Breast epithelium (tissue), 4 donors: ENCODE measurements around the gene GAS7. TPM values are rescaled to one million over a fixed set of nuclear protein-coding genes. Genes with fewer than 3 reads are reported as not detected.

ENCODE experiments used
- DNase-seq, 2 donors: peaks; one replicate each; pipeline ENCODE4 v3.0.0-alpha.2; 2019; ENCODE audit warnings: low spot score in 2 of 2
- H3K27ac ChIP-seq, 2 donors: fragments of 200-600 bp; sonication (generic) in 1 of 2; one replicate each; pipeline ENCODE4 v1.5.1; 2016 to 2019; ENCODE audit warnings: mild to moderate bottlenecking in 1 of 2
- H3K27me3 ChIP-seq, 2 donors: fragments of 200-600 bp; sonication (generic) in 1 of 2; one replicate each; pipeline versions ENCODE4 v1.5.1 to v1.6.0; 2017 to 2019; ENCODE audit warnings: control low read depth in 1 of 2, mild to moderate bottlenecking in 1 of 2
- H3K36me3 ChIP-seq: fragments of 200-600 bp; one replicate; pipeline ENCODE4 v1.5.1; 2019
- H3K4me1 ChIP-seq, 2 donors: fragments of 200-600 bp; sonication (generic); one replicate each; pipeline ENCODE4 v1.5.1; 2016 to 2019; ENCODE audit warnings: control low read depth in 1 of 2
- H3K4me3 ChIP-seq, 3 donors: fragments of 200-600 bp; sonication (generic); 1 replicate in 2 of 3; 2 replicates in 1 of 3; pipeline ENCODE4 v1.5.1; 2016 to 2019; ENCODE audit warnings: mild to moderate bottlenecking in 3 of 3, moderate library complexity in 2 of 3
- H3K9me3 ChIP-seq, 2 donors: fragments of 200-600 bp; sonication (generic) in 1 of 2; one replicate each; pipeline ENCODE4 v1.5.1; 2016 to 2019; ENCODE audit warnings: control low read depth in 1 of 2
- CTCF ChIP-seq, 3 donors: fragments of 450-650 bp; IDR thresholded peaks; one replicate each; pipeline ENCODE4 v1.5.1; 2016 to 2017; ENCODE audit warnings: antibody characterized with exemption in 3 of 3, mild to moderate bottlenecking in 3 of 3, moderate library complexity in 3 of 3
- POLR2A ChIP-seq: fragments of 450-650 bp; IDR thresholded peaks from one replicate; pipeline ENCODE4 v1.6.1; 2016; ENCODE audit warnings: antibody characterized with exemption, mild to moderate bottlenecking, moderate library complexity
- POLR2AphosphoS5 ChIP-seq, 3 donors: sonication (generic); formaldehyde crosslinking; IDR thresholded peaks; one replicate each; pipeline ENCODE4 v1.6.1; 2017; ENCODE audit warnings: antibody characterized with exemption in 3 of 3
- intact Hi-C: fragments of 100-400 bp; cut with DNase I; formaldehyde crosslinking; loops from one replicate; pipeline ENCODE4 v1.15.1; 2023; ENCODE audit warnings: low total_unique reads
- total RNA-seq, 3 donors: library from RNA; depleted of rRNA; stranded (reverse); fragments of >200 nt; gene quantifications; one replicate each; pipeline ENCODE4 v1.1.0, GENCODE V29; 2016

GAS7 gene
- total RNA-seq, 3 donors from 2014 or later, result 21.8 to 62.2 (median 33.4) TPM

- no peak overlapping the region for H3K27ac ChIP-seq
- DNase-seq, result no peak
- no peaks in the 10 kb centered on the region for H3K36me3 ChIP-seq
- H3K27me3 ChIP-seq, result no peaks in the 10 kb centered on the region
- H3K9me3 ChIP-seq, result no peaks in the 10 kb centered on the region
- H3K4me3 ChIP-seq, result no peak overlapping the region
- no peaks in the 10 kb centered on the region for H3K4me1 ChIP-seq
- intact Hi-C loops, result no loop called here
- no peak for TF ChIP-seq POLR2AphosphoS5 (IDR thresholded peaks at IDR 0.05)
- no peak for TF ChIP-seq CTCF (IDR thresholded peaks at IDR 0.05)
- no peak for TF ChIP-seq POLR2A
These were observed 51.4 kb downstream of the GAS7 start for GRCh38 chr17:10147040-10147439.

GRCh38 chr17:10144982-10145381 is 53.4 kb downstream of the GAS7 start:
- H3K9me3 ChIP-seq, result no peaks in the 10 kb centered on the region
- no peaks in the 10 kb centered on the region for H3K4me1 ChIP-seq
- intact Hi-C loops, result no loop called here
- H3K4me3 ChIP-seq, result no peak overlapping the region
- no peak overlapping the region for H3K27ac ChIP-seq
- no peak for DNase-seq
- H3K27me3 ChIP-seq, result no peaks in the 10 kb centered on the region
- TF ChIP-seq POLR2A, result no peak
- TF ChIP-seq CTCF (IDR thresholded peaks at IDR 0.05), result no peak
- no peak for TF ChIP-seq POLR2AphosphoS5 (IDR thresholded peaks at IDR 0.05)
- H3K36me3 ChIP-seq, result no peaks in the 10 kb centered on the region

- intact Hi-C loops, result no loop called here
These were observed 54.0 kb downstream of the GAS7 start for GRCh38 chr17:10144456-10144855.

GRCh38 chr17:10141436-10141835 is 57.0 kb downstream of the GAS7 start:
- Histone ChIP-seq H3K4me1 (no peaks in the 10 kb centered on the region), H3K9me3 (no peaks in the 10 kb centered on the region), H3K27ac (no peak overlapping the region), H3K36me3 (no peaks in the 10 kb centered on the region), H3K4me3 (no peak overlapping the region), H3K27me3 (no peaks in the 10 kb centered on the region)
- intact Hi-C loops, result no loop called here
- no peak for DNase-seq
- TF ChIP-seq CTCF (IDR thresholded peaks at IDR 0.05) (no peak), POLR2A (no peak), POLR2AphosphoS5 (IDR thresholded peaks at IDR 0.05) (no peak)

More at GRCh38 chr17:10144456-10144855, 54.0 kb downstream of the GAS7 start:
- Histone ChIP-seq H3K4me3 (no peak overlapping the region), H3K9me3 (no peaks in the 10 kb centered on the region), H3K36me3 (no peaks in the 10 kb centered on the region), H3K4me1 (no peaks in the 10 kb centered on the region), H3K27ac (no peak overlapping the region), H3K27me3 (no peaks in the 10 kb centered on the region)
- no peak for TF ChIP-seq POLR2AphosphoS5 (IDR thresholded peaks at IDR 0.05)
- TF ChIP-seq POLR2A, result no peak
- no peak for TF ChIP-seq CTCF (IDR thresholded peaks at IDR 0.05)
- no peak for DNase-seq

GRCh38 chr17:10139577-10139976 is 58.8 kb downstream of the GAS7 start:
- intact Hi-C loops, result no loop called here

More at GRCh38 chr17:10139577-10139976, 58.8 kb downstream of the GAS7 start:
- Histone ChIP-seq H3K36me3 (no peaks in the 10 kb centered on the region), H3K4me3 (no peak overlapping the region), H3K27ac (no peak overlapping the region), H3K4me1 (no peaks in the 10 kb centered on the region), H3K9me3 (no peaks in the 10 kb centered on the region), H3K27me3 (no peaks in the 10 kb centered on the region)
- DNase-seq, result no peak
- no peak for TF ChIP-seq POLR2A
- no peak for TF ChIP-seq POLR2AphosphoS5 (IDR thresholded peaks at IDR 0.05)
- TF ChIP-seq CTCF (IDR thresholded peaks at IDR 0.05), result no peak
